Measurements from ENCODE around the gene DOCK2.

DOCK2 gene

GRCh38 chr5:169864483-169864882, 227.4 kb downstream of the DOCK2 start:
- DNase-seq (ENCODE audit: low spot score), result no peak

GRCh38 chr5:169867347-169867746, 230.3 kb downstream of the DOCK2 start:
- DNase-seq (ENCODE audit: low spot score), result no peak

- DNase-seq (ENCODE audit: low spot score), result no peak
Observed at GRCh38 chr5:169869066-169869465, 232.0 kb downstream of the DOCK2 start.

- DNase-seq (ENCODE audit: low spot score), result no peak
Observed at GRCh38 chr5:169870211-169870610, 233.1 kb downstream of the DOCK2 start.

- DNase-seq (ENCODE audit: low spot score), result no peak
Observed at GRCh38 chr5:169871826-169872490, 234.9 kb downstream of the DOCK2 start.

- no peak for DNase-seq (ENCODE audit: low spot score)
Observed at GRCh38 chr5:169873642-169874041, 236.6 kb downstream of the DOCK2 start.

GRCh38 chr5:169874621-169875020, 237.5 kb downstream of the DOCK2 start:
- no peak for DNase-seq (ENCODE audit: low spot score)

- no peak for DNase-seq (ENCODE audit: low spot score)
Observed at GRCh38 chr5:169875091-169875728, 238.1 kb downstream of the DOCK2 start.

- DNase-seq (ENCODE audit: low spot score), result no peak
Observed at GRCh38 chr5:169875731-169876130, 238.7 kb downstream of the DOCK2 start.

GRCh38 chr5:169876386-169876785, 239.3 kb downstream of the DOCK2 start:
- DNase-seq (ENCODE audit: low spot score), result no peak

- no peak for DNase-seq (ENCODE audit: low spot score)
Observed at GRCh38 chr5:169880012-169880663, 243.1 kb downstream of the DOCK2 start.

GRCh38 chr5:169880785-169881184, 243.7 kb downstream of the DOCK2 start:
- no peak for DNase-seq (ENCODE audit: low spot score)

- no peak for DNase-seq (ENCODE audit: low spot score)
Observed at GRCh38 chr5:169881702-169882303, 244.7 kb downstream of the DOCK2 start.

- DNase-seq (ENCODE audit: low spot score), result no peak
Observed at GRCh38 chr5:169886033-169886432, 249.0 kb downstream of the DOCK2 start.

- DNase-seq (ENCODE audit: low spot score), result no peak
Observed at GRCh38 chr5:169886677-169887076, 249.6 kb downstream of the DOCK2 start.

GRCh38 chr5:169889572-169889971, 252.5 kb downstream of the DOCK2 start:
- DNase-seq (ENCODE audit: low spot score), result no peak

- no peak for DNase-seq (ENCODE audit: low spot score)
Observed at GRCh38 chr5:169893010-169893409, 255.9 kb downstream of the DOCK2 start.

- DNase-seq (ENCODE audit: low spot score), result no peak
Observed at GRCh38 chr5:169893571-169893970, 256.5 kb downstream of the DOCK2 start.

GRCh38 chr5:169895926-169896325, 258.9 kb downstream of the DOCK2 start:
- no peak for DNase-seq (ENCODE audit: low spot score)

GRCh38 chr5:169897481-169897880, 260.4 kb downstream of the DOCK2 start:
- no peak for DNase-seq (ENCODE audit: low spot score)

- no peak for DNase-seq (ENCODE audit: low spot score)
Observed at GRCh38 chr5:169901896-169902295, 264.8 kb downstream of the DOCK2 start.

- no peak for DNase-seq (ENCODE audit: low spot score)
Observed at GRCh38 chr5:169904059-169904458, 267.0 kb downstream of the DOCK2 start.

- no peak for DNase-seq (ENCODE audit: low spot score)
Observed at GRCh38 chr5:169904508-169904907, 267.4 kb downstream of the DOCK2 start.
